Heart right ventricle (tissue), 16 donors: ENCODE measurements around the gene MPV17L2. TPM values are rescaled to one million over a fixed set of nuclear protein-coding genes. Genes with fewer than 3 reads are reported as not detected.

Experiments
- ATAC-seq, 8 donors: fragments of 200-7000 bp; cut with Tn5 transposase; one replicate each; pipeline ENCODE4 v1.9.1; 2020; ENCODE audit warnings: mild to moderate bottlenecking in 8 of 8, moderate library complexity in 8 of 8, moderate number of reproducible peaks in 1 of 8
- DNase-seq, 2 donors: peaks; one replicate each; pipeline ENCODE4 v3.0.0-alpha.2; 2020
- H3K27ac ChIP-seq, 10 donors: fragments of 200-600 bp; sonication (generic) in 2 of 10; one replicate each; pipeline versions ENCODE4 v1.5.0 to v1.8.0; 2020 to 2022; ENCODE audit warnings: mild to moderate bottlenecking in 3 of 10
- H3K27me3 ChIP-seq, 7 donors: fragments of 200-600 bp; one replicate each; pipeline ENCODE4 v1.8.0; 2021 to 2022; ENCODE audit warnings: mild to moderate bottlenecking in 2 of 7
- H3K36me3 ChIP-seq, 9 donors: fragments of 200-600 bp; sonication (generic) in 1 of 9; one replicate each; pipeline versions ENCODE4 v1.5.0 to v1.8.0; 2020 to 2022; ENCODE audit warnings: mild to moderate bottlenecking in 2 of 9
- H3K4me1 ChIP-seq, 9 donors: fragments of 200-600 bp; sonication (generic) in 1 of 9; one replicate each; pipeline versions ENCODE4 v1.5.0 to v1.8.0; 2020 to 2022; ENCODE audit warnings: mild to moderate bottlenecking in 4 of 9
- H3K4me3 ChIP-seq, 10 donors: fragments of 200-600 bp; sonication (generic) in 2 of 10; one replicate each; pipeline versions ENCODE4 v1.5.0 to v1.8.0; 2020 to 2022; ENCODE audit warnings: mild to moderate bottlenecking in 7 of 10, moderate library complexity in 2 of 10
- H3K9me3 ChIP-seq, 11 donors: fragments of 200-600 bp in 10 of 11; sonication (generic) in 2 of 11; one replicate each; pipeline versions ENCODE4 v1.5.0 to v1.8.0; 2013 to 2022; ENCODE audit warnings: mild to moderate bottlenecking in 2 of 11, control low read depth in 1 of 11, moderate library complexity in 1 of 11
- CTCF ChIP-seq, 9 donors: fragments of 200-600 bp; sonication (generic) in 2 of 9; IDR thresholded peaks; one replicate each; pipeline versions ENCODE4 v1.5.0 to v1.8.0; 2021 to 2022; ENCODE audit warnings: antibody characterized with exemption in 9 of 9, mild to moderate bottlenecking in 5 of 9, moderate library complexity in 1 of 9
- WGBS, 2 donors: extraction: QIAGEN DNeasy Blood & Tissue Kit; methylation state at CpG; one replicate each; pipeline ENCODE4 v1.1.7; 2013; ENCODE audit warnings: inconsistent platforms in 1 of 2; 5-methylcytosine and 5-hydroxymethylcytosine counted together
- intact Hi-C, 10 donors: fragments of 100-400 bp; cut with DNase I; formaldehyde crosslinking; loops; one replicate each; pipeline versions ENCODE4 v1.11.1 to v1.14.2; 2022
- polyA plus RNA-seq, 2 donors: library from polyadenylated mRNA; stranded (reverse); fragments of 200-250 nt; gene quantifications; one replicate each; pipeline ENCODE4 v1.2.3, GENCODE V29; 2013
- total RNA-seq, 10 donors: library from RNA; stranded (reverse); fragmentation: NEBNext Ultra II Directional in 3 of 10; extraction: Animal tissue kit (Norgen Biotek cat#: 25700) in 3 of 10; gene quantifications; one replicate each; pipeline versions ENCODE4 v1.2.1 to v1.2.4, GENCODE V29; 2021 to 2023
- donor health status: Arrhythmogenic right ventricular cardiomyopathy.
- donor health status: ischemic (EF 13 %, LVEDD 7.1; RV severe dilation, severe dysfunction).
- donor health status: healthy with polysubstance abuse.
- donor health status: DM: no; HTN: yes; CAD: no.
- donor health status: DM: no; HTN: no; CAD: no.
- donor health status: ischemic (EF 25% LVEDD 6.9; RV normal size, moderate dysfunction).
- donor health status: ischemic (EF 25% LVEDD 5.7; RV mildly dilated, moderate dysfunction).
- donor health status: healthy.
- donor health status: DM: yes; HTN: yes; CAD: no.
- donor health status: Ischemic cardiomyopathy.
- donor health status: ischemic (EF 35%, LVEDD 5.7; RV mildly dilated, moderate dysfunction).
- donor health status: nonischemic (EF 11% LVEDD 7.7; RV severe dilation, severe dysfunction).
- donor health status: DM: yes; HTN: yes; CAD: no.
- donor health status: PGD.
- donor health status: ischemic (EF 29% LVEDD 5.4; RV normal size, mild dysfunction).
- donor health status: nonischemic (EF 23%, LVEDD 6.1; RV moderate dilation, normal function).

MPV17L2 gene
- total and polyA plus RNA-seq, 12 donors, result 10.6 to 61.9 (median 14.7) TPM

- peaks cover 0 to 3% (median 0%) of the 10 kb centered on the region in 9 donors for H3K4me1 ChIP-seq
- H3K9me3 ChIP-seq, result no peaks in the 10 kb centered on the region
- no peak for DNase-seq
- H3K4me3 ChIP-seq, result no peak overlapping the region
- H3K27ac ChIP-seq, result no peak overlapping the region
- no peak for ATAC-seq
- intact Hi-C loops, result no loop called here
- 94 to 96% methylated on average over 8 of the region's 8 CpGs for WGBS, 2 donors
- H3K27me3 ChIP-seq, result peaks cover 0 to 20% (median 15%) of the 10 kb centered on the region in 7 donors
- no peak for TF ChIP-seq CTCF (IDR thresholded peaks at IDR 0.05)
- no peaks in the 10 kb centered on the region for H3K36me3 ChIP-seq
Measured at GRCh38 chr19:18216789-18217188, 23.8 kb downstream of the MPV17L2 start.

- ATAC-seq, result no peak
- intact Hi-C loops, result no loop called here
Measured at GRCh38 chr19:18218159-18218558, 25.1 kb downstream of the MPV17L2 start.

DNA sequence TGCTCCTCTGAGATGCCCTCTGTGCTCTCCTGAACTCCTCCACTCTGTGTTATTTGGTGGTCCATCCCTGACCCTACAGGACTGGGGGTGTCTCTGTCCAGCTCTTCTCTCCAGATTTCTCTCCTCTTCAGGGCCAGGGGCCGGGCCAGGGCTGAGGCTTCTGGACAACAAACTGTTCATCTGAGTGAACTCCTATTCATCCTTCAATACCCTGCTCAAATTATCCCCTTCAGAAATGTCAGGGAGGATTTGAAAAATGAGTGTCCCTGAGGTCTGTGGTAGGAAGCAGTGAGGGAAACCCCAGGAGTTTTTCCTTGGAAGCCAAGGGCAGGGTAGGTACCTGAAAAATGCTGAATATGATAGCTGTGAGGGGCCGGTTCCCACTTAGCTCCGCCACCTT is 25.6 kb downstream of the MPV17L2 start:
- TF ChIP-seq CTCF (IDR thresholded peaks at IDR 0.05), result no peak
- ATAC-seq, result no peak
- 87% methylated on average over 3 of the region's 3 CpGs for WGBS, 2 donors
- peaks cover 0 to 3% (median 0%) of the 10 kb centered on the region in 9 donors for H3K4me1 ChIP-seq
- H3K4me3 ChIP-seq, result no peak overlapping the region
- H3K9me3 ChIP-seq, result no peaks in the 10 kb centered on the region
- intact Hi-C loops, result no loop called here
- no peaks in the 10 kb centered on the region for H3K36me3 ChIP-seq
- peaks cover 0 to 26% (median 20%) of the 10 kb centered on the region in 7 donors for H3K27me3 ChIP-seq
- H3K27ac ChIP-seq, result no peak overlapping the region
- DNase-seq, result no peak

More at GRCh38 chr19:18218159-18218558, 25.1 kb downstream of the MPV17L2 start:
- Histone ChIP-seq H3K4me3 (no peak overlapping the region), H3K27ac (no peak overlapping the region), H3K27me3 (peaks cover 0 to 25% (median 20%) of the 10 kb centered on the region in 7 donors), H3K4me1 (peaks cover 0 to 3% (median 0%) of the 10 kb centered on the region in 9 donors), H3K36me3 (no peaks in the 10 kb centered on the region), H3K9me3 (no peaks in the 10 kb centered on the region)
- WGBS, 2 donors, result 88 to 89% methylated on average over 17 of the region's 17 CpGs
- no peak for DNase-seq
- no peak for TF ChIP-seq CTCF (IDR thresholded peaks at IDR 0.05)

DNA sequence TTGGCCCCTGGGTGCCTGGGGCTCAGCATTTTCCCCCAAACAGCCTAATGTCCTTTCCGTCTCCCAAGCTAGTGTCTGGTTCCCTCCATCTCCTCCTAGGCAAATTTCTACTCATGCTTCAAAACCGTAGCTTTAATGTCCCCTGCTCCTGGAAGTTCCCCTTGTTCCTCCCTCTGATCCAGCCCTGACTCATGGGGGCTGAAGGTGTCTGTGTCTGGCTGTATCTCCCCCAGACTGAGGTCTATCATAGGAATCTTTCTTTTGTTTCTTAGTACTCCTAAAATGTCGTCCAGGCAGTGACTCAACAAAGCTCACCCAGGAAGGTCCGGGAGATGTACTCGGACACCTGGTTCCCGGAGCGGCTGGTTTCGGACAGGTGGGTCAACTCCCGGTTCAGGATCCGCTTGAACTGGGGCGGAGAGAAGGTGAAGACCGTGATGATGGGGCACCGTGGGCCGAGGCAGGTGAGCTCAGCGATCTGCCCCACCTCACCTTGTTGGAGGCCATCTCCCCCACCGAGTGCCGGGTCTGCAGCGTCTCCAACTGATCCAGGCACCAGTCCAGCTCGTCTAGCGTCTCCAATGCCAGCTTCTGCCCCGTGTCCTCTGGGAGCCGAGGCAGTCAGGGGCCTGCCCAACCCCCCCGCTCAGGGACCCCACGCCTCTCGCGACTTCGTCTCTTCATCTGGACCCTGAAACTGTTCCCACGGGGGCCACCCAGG is 27.1 kb downstream of the MPV17L2 start:
- H3K9me3 ChIP-seq, result no peaks in the 10 kb centered on the region

More for the DNA sequence above, 27.1 kb downstream of the MPV17L2 start:
- H3K27me3 ChIP-seq, result peaks cover 4 to 31% (median 25%) of the 10 kb centered on the region in 7 donors
- intact Hi-C loops, result no loop called here
- H3K27ac ChIP-seq, result no peak overlapping the region
- DNase-seq (no peak), ATAC-seq (no peak)
- 63 to 66% methylated on average over 28 of the region's 28 CpGs for WGBS, 2 donors
- H3K4me3 ChIP-seq, result no peak overlapping the region
- H3K36me3 ChIP-seq, result no peaks in the 10 kb centered on the region
- no peak for TF ChIP-seq CTCF (IDR thresholded peaks at IDR 0.05)
- H3K4me1 ChIP-seq, result peaks cover 4 to 14% (median 10%) of the 10 kb centered on the region in 9 donors
